HUES6 (cell line): ENCODE results near the gene DMD.

Experiments used
- H3K27ac ChIP-seq: 2 replicates; pipeline ENCODE4 v1.7.0; 2013; ENCODE audit warnings: low read depth, mild to moderate bottlenecking, low read length, inconsistent platforms
- H3K27me3 ChIP-seq: 2 replicates; pipeline ENCODE4 v1.6.1; 2013; ENCODE audit warnings: low read length; ENCODE audit not compliant: control insufficient read depth, insufficient read depth
- H3K36me3 ChIP-seq: 2 replicates; pipeline ENCODE4 v1.6.1; 2013; ENCODE audit warnings: low read length; ENCODE audit not compliant: control insufficient read depth, insufficient read depth
- H3K4me1 ChIP-seq: 2 replicates; pipeline ENCODE4 v1.6.1; 2013; ENCODE audit warnings: low read length; ENCODE audit not compliant: control insufficient read depth, insufficient read depth
- H3K4me3 ChIP-seq: 2 replicates; pipeline ENCODE4 v1.5.1; 2013; ENCODE audit warnings: low read depth, low read length
- H3K9ac ChIP-seq: one replicate; pipeline ENCODE4 v1.6.1; 2013; ENCODE audit warnings: mild to moderate bottlenecking, low read length
- H3K9me3 ChIP-seq: 2 replicates; pipeline ENCODE4 v1.6.1; 2013; ENCODE audit warnings: low read depth, low read length; ENCODE audit not compliant: control insufficient read depth, insufficient read depth

DMD gene

DNA sequence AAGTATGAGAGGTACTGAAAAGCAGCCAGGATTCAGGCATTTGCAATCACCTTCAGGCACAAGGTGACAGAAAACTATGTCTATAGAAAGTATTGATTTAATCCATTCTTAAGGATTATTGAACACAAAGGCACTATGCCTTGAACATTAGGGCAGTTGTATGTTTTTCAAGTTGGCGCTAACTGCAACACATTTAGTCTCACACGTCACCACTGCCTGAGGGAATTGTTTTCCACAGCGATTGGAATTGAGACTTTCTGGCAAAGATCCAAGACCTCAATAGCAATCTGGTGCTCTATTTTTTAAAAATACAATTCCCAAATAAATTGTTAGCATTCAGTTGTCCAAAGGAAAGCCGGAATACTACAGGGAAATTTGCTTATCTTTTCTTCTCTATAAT is 2086.8 kb downstream of the DMD start:
- H3K27ac ChIP-seq: no peak overlapping the region
- no peaks in the 10 kb centered on the region for H3K4me1 ChIP-seq
- no peak overlapping the region for H3K4me3 ChIP-seq
- no peak overlapping the region for H3K9ac ChIP-seq
- H3K9me3 ChIP-seq: no peaks in the 10 kb centered on the region
- H3K27me3 ChIP-seq: no peaks in the 10 kb centered on the region
- H3K36me3 ChIP-seq: 0 out of 2 replicates have a peak, but pooled peaks cover 6% of the 10 kb centered on the region

DNA sequence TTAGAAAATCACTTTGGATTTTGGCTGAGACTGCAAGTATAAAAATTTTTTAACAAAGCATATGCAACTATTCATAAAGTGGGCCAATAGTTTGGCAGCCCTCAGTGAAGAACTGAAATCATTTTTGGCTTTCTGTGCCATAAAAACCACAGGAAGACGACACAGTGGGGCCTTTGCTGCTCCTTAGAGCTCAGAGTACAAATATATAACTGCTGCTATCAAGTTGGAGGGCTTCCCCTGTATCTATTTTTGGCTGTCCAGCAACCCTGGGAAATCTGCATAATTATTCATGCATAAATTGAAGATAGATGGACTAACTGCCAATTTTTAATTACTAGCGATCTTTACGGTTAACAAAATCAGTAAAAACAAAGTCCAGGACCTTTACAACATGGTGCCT is 2088.0 kb downstream of the DMD start:
- Histone ChIP-seq H3K27me3 (no peaks in the 10 kb centered on the region), H3K36me3 (0 out of 2 replicates have a peak, but pooled peaks cover 6% of the 10 kb centered on the region), H3K27ac (no peak overlapping the region), H3K4me1 (no peaks in the 10 kb centered on the region), H3K9ac (no peak overlapping the region), H3K9me3 (no peaks in the 10 kb centered on the region), H3K4me3 (no peak overlapping the region)

GRCh38 chrX:31117266-31117665 is 2094.1 kb downstream of the DMD start:
- Histone ChIP-seq H3K9me3 (no peaks in the 10 kb centered on the region), H3K36me3 (0 out of 2 replicates have a peak, but pooled peaks cover 3% of the 10 kb centered on the region), H3K9ac (no peak overlapping the region), H3K27ac (no peak overlapping the region), H3K4me1 (no peaks in the 10 kb centered on the region), H3K4me3 (no peak overlapping the region), H3K27me3 (peaks cover 8% of the 10 kb centered on the region; the same call in 1 of the 2 replicates)

DNA sequence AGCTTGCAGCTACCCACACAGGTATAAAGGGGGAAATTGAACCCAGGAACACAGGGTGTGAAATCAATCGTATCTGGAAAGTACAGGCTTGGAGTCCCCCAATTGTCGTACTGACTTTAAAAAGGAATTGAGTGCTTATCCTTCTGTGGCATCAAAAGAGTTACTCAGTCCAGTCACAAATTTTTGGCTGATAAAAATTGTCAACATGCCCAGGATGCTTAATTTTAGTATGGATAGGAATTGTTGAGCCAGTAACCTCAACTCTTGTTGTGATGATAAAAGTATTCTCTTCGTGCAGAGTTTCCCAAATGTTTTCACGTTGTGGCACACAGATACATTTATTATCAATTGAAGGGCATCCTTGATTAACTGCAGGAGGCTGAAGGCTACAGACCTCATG is 2096.0 kb downstream of the DMD start:
- Histone ChIP-seq H3K9ac (no peak overlapping the region), H3K4me1 (no peaks in the 10 kb centered on the region), H3K27me3 (peaks cover 8% of the 10 kb centered on the region; the same call in 1 of the 2 replicates), H3K4me3 (no peak overlapping the region), H3K36me3 (no peaks in the 10 kb centered on the region), H3K9me3 (no peaks in the 10 kb centered on the region), H3K27ac (no peak overlapping the region)

DNA sequence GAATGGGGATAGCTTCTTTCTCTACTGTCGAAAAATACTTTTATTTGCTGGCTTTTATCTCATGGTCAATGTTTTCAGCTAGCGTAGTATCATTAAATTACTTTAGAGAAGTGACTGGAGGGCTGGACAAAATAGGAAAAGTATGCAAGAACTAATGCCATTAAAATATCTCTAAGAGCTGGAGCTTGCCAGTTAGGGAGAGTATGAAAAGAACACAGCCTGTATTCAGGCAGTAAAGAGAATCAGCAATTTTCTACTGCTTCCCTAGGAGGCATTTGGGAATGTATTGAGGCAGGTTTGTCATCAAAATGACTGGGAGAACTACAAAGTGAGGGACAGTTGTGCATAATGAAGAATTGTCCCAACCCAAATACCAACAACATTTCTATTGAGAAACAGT is 2096.5 kb downstream of the DMD start:
- Histone ChIP-seq H3K36me3 (no peaks in the 10 kb centered on the region), H3K27ac (no peak overlapping the region), H3K27me3 (peaks cover 8% of the 10 kb centered on the region; the same call in 1 of the 2 replicates), H3K4me1 (no peaks in the 10 kb centered on the region), H3K9ac (no peak overlapping the region), H3K9me3 (no peaks in the 10 kb centered on the region), H3K4me3 (no peak overlapping the region)

GRCh38 chrX:31112226-31112999 is 2098.9 kb downstream of the DMD start:
- no peak overlapping the region for H3K4me3 ChIP-seq
- no peaks in the 10 kb centered on the region for H3K36me3 ChIP-seq
- H3K9ac ChIP-seq: no peak overlapping the region
- H3K4me1 ChIP-seq: no peaks in the 10 kb centered on the region
- no peaks in the 10 kb centered on the region for H3K9me3 ChIP-seq
- no peak overlapping the region for H3K27ac ChIP-seq
- H3K27me3 ChIP-seq: peaks cover 8% of the 10 kb centered on the region; the same call in 1 of the 2 replicates

GRCh38 chrX:31110657-31111056 is 2100.7 kb downstream of the DMD start:
- H3K4me1 ChIP-seq: no peaks in the 10 kb centered on the region
- no peaks in the 10 kb centered on the region for H3K9me3 ChIP-seq
- H3K9ac ChIP-seq: no peak overlapping the region
- no peak overlapping the region for H3K27ac ChIP-seq
- H3K4me3 ChIP-seq: no peak overlapping the region
- H3K27me3 ChIP-seq: peaks cover 8% of the 10 kb centered on the region; the same call in 1 of the 2 replicates
- H3K36me3 ChIP-seq: no peaks in the 10 kb centered on the region

- Histone ChIP-seq H3K9me3 (no peaks in the 10 kb centered on the region; the same call in 1 of the 2 replicates), H3K36me3 (no peaks in the 10 kb centered on the region), H3K27me3 (peaks cover 6% of the 10 kb centered on the region; the same call in 1 of the 2 replicates), H3K4me1 (no peaks in the 10 kb centered on the region), H3K27ac (no peak overlapping the region), H3K4me3 (no peak overlapping the region), H3K9ac (no peak overlapping the region)
Measured at GRCh38 chrX:31099536-31100090, 2111.7 kb downstream of the DMD start.

GRCh38 chrX:31098079-31098478 is 2113.3 kb downstream of the DMD start:
- no peaks in the 10 kb centered on the region for H3K36me3 ChIP-seq
- H3K9ac ChIP-seq: no peak overlapping the region
- no peak overlapping the region for H3K4me3 ChIP-seq
- H3K9me3 ChIP-seq: peaks cover 6% of the 10 kb centered on the region
- peaks cover 5% of the 10 kb centered on the region; the same call in 1 of the 2 replicates for H3K27me3 ChIP-seq
- H3K27ac ChIP-seq: no peak overlapping the region
- no peaks in the 10 kb centered on the region for H3K4me1 ChIP-seq

DNA sequence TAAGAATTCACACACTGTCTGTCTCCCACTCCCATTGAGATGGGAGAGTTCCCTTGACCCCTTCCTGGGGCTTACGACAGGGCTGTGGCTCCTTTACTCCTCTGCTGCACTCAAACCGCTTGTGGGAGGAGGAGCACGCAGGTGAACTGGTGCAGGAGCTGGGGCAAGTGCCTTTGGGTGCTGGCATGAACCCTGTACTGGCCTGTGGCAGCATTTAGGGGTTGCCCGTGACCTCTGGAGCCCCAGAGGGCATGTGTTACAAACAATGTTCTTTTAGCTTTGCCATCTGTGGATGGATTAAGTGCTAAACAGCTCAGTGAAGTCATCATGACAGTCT is 2117.7 kb downstream of the DMD start:
- Histone ChIP-seq H3K27ac (no peak overlapping the region), H3K27me3 (peaks cover 5% of the 10 kb centered on the region; the same call in 1 of the 2 replicates), H3K4me3 (no peak overlapping the region), H3K9me3 (peaks cover 6% of the 10 kb centered on the region), H3K36me3 (no peaks in the 10 kb centered on the region), H3K9ac (no peak overlapping the region), H3K4me1 (no peaks in the 10 kb centered on the region)

GRCh38 chrX:31092970-31093638 is 2118.2 kb downstream of the DMD start:
- Histone ChIP-seq H3K9ac (no peak overlapping the region), H3K4me1 (no peaks in the 10 kb centered on the region), H3K9me3 (peaks cover 6% of the 10 kb centered on the region), H3K36me3 (no peaks in the 10 kb centered on the region), H3K27ac (no peak overlapping the region), H3K4me3 (no peak overlapping the region), H3K27me3 (peaks cover 5% of the 10 kb centered on the region; the same call in 1 of the 2 replicates)
